Neural progenitor cell (in vitro differentiated cells): ENCODE measurements around the gene COX17. TPM values are rescaled to one million over a fixed set of nuclear protein-coding genes. Genes with fewer than 3 reads are reported as not detected.

Source experiments
- DNase-seq: peaks from one replicate; pipeline ENCODE4 v3.0.0-alpha.2; 2016; ENCODE audit warnings: low spot score
- H2AFZ ChIP-seq: fragments of 200-600 bp; sonication (generic); replicated peaks from 2 replicates; pipeline ENCODE4 v1.6.1; 2016; ENCODE audit warnings: antibody characterized with exemption
- H3F3A ChIP-seq: fragments of 200-600 bp; sonication (generic); 2 replicates; pipeline ENCODE4 v1.6.1; 2016; ENCODE audit warnings: antibody characterized with exemption, low read depth
- H3K27ac ChIP-seq: fragments of 200-600 bp; sonication (generic); 2 replicates; pipeline ENCODE4 v1.5.1; 2016; ENCODE audit warnings: mild to moderate bottlenecking
- H3K27me3 ChIP-seq: fragments of 200-600 bp; sonication (generic); 2 replicates; pipeline ENCODE4 v1.6.1; 2016; ENCODE audit warnings: mild to moderate bottlenecking, moderate library complexity
- H3K36me3 ChIP-seq: fragments of 200-600 bp; sonication (generic); 2 replicates; pipeline ENCODE4 v1.5.1; 2016
- H3K4me1 ChIP-seq: fragments of 200-600 bp; sonication (generic); 2 replicates; pipeline ENCODE4 v1.6.1; 2016; ENCODE audit warnings: mixed run types
- H3K4me2 ChIP-seq: fragments of 200-600 bp; sonication (generic); 2 replicates; pipeline ENCODE4 v1.6.1; 2016
- H3K4me3 ChIP-seq: fragments of 200-600 bp; sonication (generic); 2 replicates; pipeline ENCODE4 v1.5.1; 2016
- H3K79me2 ChIP-seq: fragments of 200-600 bp; sonication (generic); 2 replicates; pipeline ENCODE4 v1.6.1; 2016; ENCODE audit warnings: low read depth
- H3K9ac ChIP-seq: fragments of 200-600 bp; sonication (generic); 2 replicates; pipeline ENCODE4 v1.6.1; 2016
- H3K9me3 ChIP-seq: fragments of 200-600 bp; sonication (generic); 2 replicates; pipeline ENCODE4 v1.5.1; 2016; ENCODE audit warnings: low read depth
- H4K20me1 ChIP-seq: fragments of 200-600 bp; sonication (generic); 2 replicates; pipeline ENCODE4 v1.6.1; 2016; ENCODE audit warnings: low read depth
- H3K27ac Mint-ChIP-seq: 3 replicates; pipeline ENCODE4 v1.8.0; 2021; ENCODE audit warnings: mixed read lengths
- H3K27me3 Mint-ChIP-seq: 2 replicates; pipeline ENCODE4 v1.8.0; 2022; ENCODE audit warnings: low read depth, mild to moderate bottlenecking, inconsistent platforms, moderate library complexity, mixed read lengths; ENCODE audit not compliant: insufficient read depth
- H3K36me3 Mint-ChIP-seq: 3 replicates; pipeline ENCODE4 v1.8.0; 2021; ENCODE audit warnings: mixed read lengths
- H3K4me1 Mint-ChIP-seq: 3 replicates; pipeline ENCODE4 v1.8.0; 2021; ENCODE audit warnings: mixed read lengths
- H3K4me3 Mint-ChIP-seq: 3 replicates; pipeline ENCODE4 v1.8.0; 2021; ENCODE audit warnings: mild to moderate bottlenecking, moderate library complexity, mixed read lengths
- H3K9me3 Mint-ChIP-seq: 3 replicates; pipeline ENCODE4 v1.8.0; 2020; ENCODE audit warnings: mixed read lengths
- CTCF ChIP-seq: fragments of 200-600 bp; sonication (generic); IDR thresholded peaks from 2 replicates; pipeline ENCODE4 v1.5.1; 2017; ENCODE audit warnings: antibody characterized with exemption, mild to moderate bottlenecking
- EZH2 ChIP-seq: fragments of 200-600 bp; sonication (generic); IDR thresholded peaks from 2 replicates; pipeline ENCODE4 v1.6.1; 2017; ENCODE audit warnings: antibody characterized with exemption, mild to moderate bottlenecking, moderate library complexity
- EZH2phosphoT487 ChIP-seq: fragments of 200-600 bp; sonication (generic); IDR thresholded peaks from 2 replicates; pipeline ENCODE4 v1.6.1; 2017; ENCODE audit warnings: antibody characterized with exemption
- total RNA-seq: library from RNA; depleted of rRNA; stranded (reverse); fragments of >200 nt; gene quantifications from 2 replicates; pipeline ENCODE4 v1.2.3, GENCODE V29; 2015; ENCODE audit warnings: low replicate concordance

The COX17 gene
- total RNA-seq, 1 donor from 2014 or later, result 20.9 TPM

DNA sequence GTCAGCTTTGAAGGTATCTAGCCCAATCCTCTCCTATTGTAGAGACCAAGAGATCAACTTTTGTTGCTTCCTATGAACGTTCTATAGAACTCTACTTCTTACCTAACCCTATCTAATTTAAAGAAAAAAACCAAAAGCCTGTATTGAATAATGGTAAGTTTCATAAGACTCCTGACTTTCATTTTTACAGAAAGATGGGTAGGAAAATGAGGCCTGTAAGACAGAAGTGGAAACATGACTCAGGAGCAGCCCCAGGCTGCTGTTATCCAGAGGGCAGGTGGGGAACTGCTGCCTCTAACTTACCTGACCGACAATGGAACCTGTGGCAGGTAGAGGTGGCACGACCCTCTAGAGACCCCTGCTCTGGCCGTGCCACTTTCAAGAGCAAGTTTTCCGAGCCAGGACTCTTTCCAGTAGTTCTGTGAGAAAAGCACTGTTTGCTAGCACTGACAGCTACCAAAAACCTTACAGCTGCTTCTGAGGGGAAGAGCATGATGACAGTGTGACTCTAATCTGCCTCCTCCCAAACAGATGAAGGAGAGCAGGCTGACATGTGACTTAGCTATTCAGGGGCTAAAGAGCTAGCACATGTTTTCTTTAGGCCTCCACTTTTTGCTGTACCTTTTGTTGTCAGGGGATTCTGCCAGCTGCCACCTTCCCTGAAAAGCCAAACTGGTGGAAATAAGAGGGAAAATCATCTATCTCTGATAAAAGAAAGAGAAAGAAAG is 34.3 kb downstream of the COX17 start:
- Histone ChIP-seq H3K9me3 (no peaks in the 10 kb centered on the region), H3K4me1 (peaks cover 28% of the 10 kb centered on the region), H2AFZ (peak overlapping the region; percentile 58), H3K4me3 (no peak overlapping the region), H3K36me3 (no peaks in the 10 kb centered on the region), H3K4me2 (no peak overlapping the region), H3K79me2 (no peaks in the 10 kb centered on the region), H3K27ac (no peak overlapping the region), H3K9ac (no peak overlapping the region), H3K27me3 (no peaks in the 10 kb centered on the region), H4K20me1 (no peaks in the 10 kb centered on the region), H3F3A (no peaks in the 10 kb centered on the region)
- H3K36me3 Mint-ChIP-seq, result no peaks in the 10 kb centered on the region
- H3K27me3 Mint-ChIP-seq, result peaks cover 5% of the 10 kb centered on the region
- H3K4me1 Mint-ChIP-seq, result peaks cover 14% of the 10 kb centered on the region
- DNase-seq, result peak; percentile 31
- no peak overlapping the region for H3K4me3 Mint-ChIP-seq
- TF ChIP-seq EZH2 (no peak), CTCF (no peak), EZH2phosphoT487 (no peak)
- H3K9me3 Mint-ChIP-seq, result no peaks in the 10 kb centered on the region
- no peak overlapping the region for H3K27ac Mint-ChIP-seq

DNA sequence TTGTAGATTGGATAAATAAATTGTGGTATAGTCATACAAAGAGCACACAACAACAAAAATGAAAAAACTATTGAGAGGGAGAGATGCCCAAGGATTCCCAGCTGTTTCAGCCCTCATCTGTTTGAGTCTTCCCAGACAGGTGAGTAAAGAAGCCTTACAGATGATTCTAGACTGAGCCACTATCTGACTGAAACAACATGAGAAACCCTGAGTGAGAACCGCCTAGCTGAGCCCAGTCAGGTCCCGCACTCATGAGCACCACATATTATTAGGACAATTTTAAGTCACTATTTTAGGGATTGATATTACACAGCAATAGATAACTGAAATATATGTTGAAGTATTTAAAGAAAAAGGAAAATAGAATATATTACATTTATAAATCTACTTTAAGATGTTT is 35.8 kb downstream of the COX17 start:
- H3K27ac ChIP-seq, result no peak overlapping the region
- no peaks in the 10 kb centered on the region for H3K9me3 ChIP-seq
- H3K4me3 ChIP-seq, result no peak overlapping the region
- H3K9ac ChIP-seq, result no peak overlapping the region
- no peak for DNase-seq
- Mint-ChIP-seq H3K9me3 (no peaks in the 10 kb centered on the region), H3K4me3 (no peak overlapping the region), H3K36me3 (no peaks in the 10 kb centered on the region), H3K27ac (no peak overlapping the region), H3K4me1 (peaks cover 7% of the 10 kb centered on the region), H3K27me3 (peaks cover 2% of the 10 kb centered on the region)
- no peaks in the 10 kb centered on the region for H4K20me1 ChIP-seq
- peaks cover 15% of the 10 kb centered on the region for H3K4me1 ChIP-seq
- H3K4me2 ChIP-seq, result no peak overlapping the region
- H3K27me3 ChIP-seq, result no peaks in the 10 kb centered on the region
- H2AFZ ChIP-seq, result no peak overlapping the region
- TF ChIP-seq EZH2phosphoT487 (no peak), CTCF (no peak), EZH2 (no peak)
- no peaks in the 10 kb centered on the region for H3F3A ChIP-seq
- H3K36me3 ChIP-seq, result no peaks in the 10 kb centered on the region
- no peaks in the 10 kb centered on the region for H3K79me2 ChIP-seq

GRCh38 chr3:119639494-119640350 is 37.5 kb downstream of the COX17 start:
- Mint-ChIP-seq H3K4me3 (no peak overlapping the region), H3K27ac (no peak overlapping the region), H3K36me3 (no peaks in the 10 kb centered on the region), H3K4me1 (peaks cover 7% of the 10 kb centered on the region), H3K27me3 (peaks cover 2% of the 10 kb centered on the region), H3K9me3 (no peaks in the 10 kb centered on the region)
- no peak overlapping the region for H3K9ac ChIP-seq
- no peak overlapping the region for H2AFZ ChIP-seq
- H3K36me3 ChIP-seq, result no peaks in the 10 kb centered on the region
- H3K4me3 ChIP-seq, result no peak overlapping the region
- H3K9me3 ChIP-seq, result no peaks in the 10 kb centered on the region
- no peak overlapping the region for H3K27ac ChIP-seq
- TF ChIP-seq EZH2phosphoT487, result no peak
- TF ChIP-seq EZH2, result no peak
- TF ChIP-seq CTCF, result no peak
- no peak overlapping the region for H3K4me2 ChIP-seq
- no peaks in the 10 kb centered on the region for H3F3A ChIP-seq
- H3K79me2 ChIP-seq, result no peaks in the 10 kb centered on the region
- DNase-seq, result no peak
- peaks cover 15% of the 10 kb centered on the region for H3K4me1 ChIP-seq
- H4K20me1 ChIP-seq, result no peaks in the 10 kb centered on the region
- H3K27me3 ChIP-seq, result no peaks in the 10 kb centered on the region
